Nephron progenitor cell (in vitro differentiated cells): Measurements from ENCODE around the gene MVB12B.

ENCODE experiments used
- DNase-seq: peaks from one replicate; pipeline ENCODE4 v3.0.0; 2021
- H3K27ac Mint-ChIP-seq: 2 replicates; pipeline ENCODE4 v1.8.0; 2021; ENCODE audit warnings: mild to moderate bottlenecking, moderate library complexity, mixed read lengths
- H3K27me3 Mint-ChIP-seq: 2 replicates; pipeline ENCODE4 v1.8.0; 2021; ENCODE audit warnings: mild to moderate bottlenecking, low read depth, mixed read lengths; ENCODE audit not compliant: poor library complexity
- H3K36me3 Mint-ChIP-seq: 2 replicates; pipeline ENCODE4 v1.8.0; 2021; ENCODE audit warnings: low read depth, mixed read lengths
- H3K4me1 Mint-ChIP-seq: 2 replicates; pipeline ENCODE4 v1.8.0; 2021; ENCODE audit warnings: mixed read lengths
- H3K4me3 Mint-ChIP-seq: 2 replicates; pipeline ENCODE4 v1.8.0; 2021; ENCODE audit warnings: mild to moderate bottlenecking, moderate library complexity, mixed read lengths
- H3K9me3 Mint-ChIP-seq: 2 replicates; pipeline ENCODE4 v1.8.0; 2021; ENCODE audit warnings: mild to moderate bottlenecking, moderate library complexity, mixed read lengths
- CTCF ChIP-seq: fragments of 200-600 bp; sonication (generic); IDR thresholded peaks from 2 replicates; pipeline ENCODE4 v1.5.0; 2021; ENCODE audit warnings: antibody characterized with exemption

The MVB12B gene

GRCh38 chr9:126366366-126367011, 39.9 kb downstream of the MVB12B start:
- Mint-ChIP-seq H3K27me3 (peaks cover 2% of the 10 kb centered on the region), H3K27ac (peak overlapping the region; percentile 81), H3K4me3 (no peak overlapping the region), H3K4me1 (peaks cover 13% of the 10 kb centered on the region), H3K36me3 (peaks cover 40% of the 10 kb centered on the region), H3K9me3 (peaks cover 26% of the 10 kb centered on the region)
- DNase-seq, result no peak
- TF ChIP-seq CTCF, result no peak

GRCh38 chr9:126367139-126367538, 40.5 kb downstream of the MVB12B start:
- H3K4me3 Mint-ChIP-seq, result no peak overlapping the region
- TF ChIP-seq CTCF, result no peak
- peaks cover 13% of the 10 kb centered on the region for H3K4me1 Mint-ChIP-seq
- H3K27me3 Mint-ChIP-seq, result peaks cover 2% of the 10 kb centered on the region
- H3K27ac Mint-ChIP-seq, result no peak overlapping the region
- H3K9me3 Mint-ChIP-seq, result peaks cover 19% of the 10 kb centered on the region
- H3K36me3 Mint-ChIP-seq, result peaks cover 34% of the 10 kb centered on the region
- no peak for DNase-seq

GRCh38 chr9:126367616-126368015, 41.0 kb downstream of the MVB12B start:
- Mint-ChIP-seq H3K27ac (no peak overlapping the region), H3K9me3 (peaks cover 14% of the 10 kb centered on the region), H3K27me3 (peaks cover 2% of the 10 kb centered on the region), H3K4me1 (peaks cover 16% of the 10 kb centered on the region), H3K36me3 (peaks cover 29% of the 10 kb centered on the region), H3K4me3 (no peak overlapping the region)
- TF ChIP-seq CTCF, result no peak
- no peak for DNase-seq

GRCh38 chr9:126368020-126368419, 41.4 kb downstream of the MVB12B start:
- H3K27me3 Mint-ChIP-seq, result peaks cover 2% of the 10 kb centered on the region
- no peak overlapping the region for H3K27ac Mint-ChIP-seq
- H3K4me1 Mint-ChIP-seq, result peaks cover 20% of the 10 kb centered on the region
- H3K9me3 Mint-ChIP-seq, result peaks cover 11% of the 10 kb centered on the region
- H3K4me3 Mint-ChIP-seq, result no peak overlapping the region
- no peak for DNase-seq
- peaks cover 28% of the 10 kb centered on the region for H3K36me3 Mint-ChIP-seq
- no peak for TF ChIP-seq CTCF

GRCh38 chr9:126371007-126371870, 44.6 kb downstream of the MVB12B start:
- Mint-ChIP-seq H3K27ac (no peak overlapping the region), H3K36me3 (peaks cover 10% of the 10 kb centered on the region), H3K4me3 (no peak overlapping the region), H3K4me1 (peaks cover 52% of the 10 kb centered on the region), H3K9me3 (no peaks in the 10 kb centered on the region), H3K27me3 (peaks cover 5% of the 10 kb centered on the region)
- no peak for DNase-seq
- no peak for TF ChIP-seq CTCF
